CD4-positive, alpha-beta T cell treated with Interleukin-6 for 4 hours (primary cell): ENCODE results near the gene CCR9.

Experiments
- DNase-seq: peaks from one replicate; pipeline ENCODE4 v3.0.0-alpha.2; 2020; ENCODE audit warnings: mixed read lengths

CCR9 gene

GRCh38 chr3:45938864-45939263 is 52.5 kb downstream of the CCR9 start:
- peak; percentile 91 for DNase-seq

GRCh38 chr3:45939341-45939771 is 53.0 kb downstream of the CCR9 start:
- DNase-seq, result no peak

GRCh38 chr3:45940004-45940780 is 53.8 kb downstream of the CCR9 start:
- DNase-seq, result no peak

GRCh38 chr3:45940781-45941365 is 54.5 kb downstream of the CCR9 start:
- DNase-seq, result no peak

- DNase-seq, result no peak
Observed at GRCh38 chr3:45942051-45942825, 55.9 kb downstream of the CCR9 start.

DNA sequence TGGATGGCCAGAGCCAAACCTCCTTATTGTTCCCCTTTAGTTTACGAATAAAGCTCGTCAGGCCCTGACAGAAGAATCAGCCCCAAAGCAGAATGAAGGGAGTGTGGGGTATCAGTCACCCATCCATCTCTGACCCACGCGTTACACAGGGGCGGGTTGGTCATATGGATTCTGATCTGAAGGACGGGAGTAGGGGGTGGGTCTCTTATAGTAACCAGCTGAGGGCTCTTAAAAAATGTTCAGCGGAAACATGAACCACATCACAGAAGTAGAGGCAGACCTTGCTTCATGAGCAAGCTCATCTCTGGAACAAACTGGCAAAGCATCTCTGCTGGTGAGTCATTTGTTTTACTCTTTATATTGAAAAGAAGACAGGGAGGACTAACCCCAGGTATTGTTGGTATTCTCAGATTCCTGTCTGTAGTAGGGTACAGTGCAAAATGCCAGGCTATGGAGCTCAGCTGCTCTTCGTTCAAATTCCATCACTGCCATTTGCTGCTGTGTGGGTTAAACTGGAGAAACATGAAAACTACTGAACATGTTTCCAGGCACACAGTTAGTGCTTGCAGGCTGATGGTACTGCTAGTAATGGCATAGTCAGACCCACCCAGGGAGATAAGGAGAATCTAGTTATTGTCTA is 57.0 kb downstream of the CCR9 start, which contains the start of gene CXCR6:
TSS of gene CXCR6 (plus strand) at position 258 of the 640 bp plus-strand sequence. CDS start 3,018 bp downstream, outside the sequence.
- peak; percentile 57 for DNase-seq

DNA sequence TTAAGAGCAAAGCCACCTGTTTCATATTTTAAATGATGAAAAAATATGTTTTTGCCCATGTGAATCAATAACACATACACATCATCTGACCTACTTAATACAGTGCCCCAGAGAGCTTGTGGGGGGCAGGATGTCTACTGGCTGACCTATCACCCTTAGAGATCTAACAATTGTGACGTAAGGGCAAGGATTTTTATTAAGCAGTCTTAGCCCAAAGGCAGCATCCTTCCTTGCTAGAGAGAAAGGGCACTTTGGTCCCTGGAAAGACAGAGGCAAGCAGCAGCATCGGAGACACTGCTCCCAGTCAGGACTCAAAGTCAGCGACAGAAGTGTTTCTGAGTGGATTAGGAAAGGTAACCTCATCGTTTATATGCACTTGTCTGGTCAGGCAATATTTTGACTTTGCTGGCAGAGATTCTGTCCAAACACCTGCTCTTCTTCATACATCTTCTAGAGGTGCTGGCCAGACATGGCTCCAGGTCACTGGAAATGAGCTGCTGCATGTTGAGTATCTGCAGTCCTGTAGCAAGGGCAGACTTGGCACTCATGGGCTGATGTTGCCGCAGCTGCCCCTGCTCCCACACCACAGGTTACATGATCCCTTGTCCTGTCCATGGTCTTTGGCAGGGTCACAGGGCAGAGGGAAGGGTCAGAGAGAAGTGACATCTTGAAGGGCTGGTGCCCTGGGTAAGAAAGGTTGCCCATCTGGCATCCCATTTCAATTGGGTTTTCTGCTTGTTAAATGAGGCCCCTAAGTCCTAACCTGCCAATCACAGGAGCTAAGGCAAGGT is 58.7 kb downstream of the CCR9 start:
- DNase-seq, result peak; percentile 52

- DNase-seq, result no peak
Observed at GRCh38 chr3:45946307-45946706, 60.0 kb downstream of the CCR9 start.

DNA sequence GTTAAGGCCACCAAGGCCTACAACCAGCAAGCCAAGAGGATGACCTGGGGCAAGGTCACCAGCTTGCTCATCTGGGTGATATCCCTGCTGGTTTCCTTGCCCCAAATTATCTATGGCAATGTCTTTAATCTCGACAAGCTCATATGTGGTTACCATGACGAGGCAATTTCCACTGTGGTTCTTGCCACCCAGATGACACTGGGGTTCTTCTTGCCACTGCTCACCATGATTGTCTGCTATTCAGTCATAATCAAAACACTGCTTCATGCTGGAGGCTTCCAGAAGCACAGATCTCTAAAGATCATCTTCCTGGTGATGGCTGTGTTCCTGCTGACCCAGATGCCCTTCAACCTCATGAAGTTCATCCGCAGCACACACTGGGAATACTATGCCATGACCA is 60.5 kb downstream of the CCR9 start:
- DNase-seq, result no peak

DNA sequence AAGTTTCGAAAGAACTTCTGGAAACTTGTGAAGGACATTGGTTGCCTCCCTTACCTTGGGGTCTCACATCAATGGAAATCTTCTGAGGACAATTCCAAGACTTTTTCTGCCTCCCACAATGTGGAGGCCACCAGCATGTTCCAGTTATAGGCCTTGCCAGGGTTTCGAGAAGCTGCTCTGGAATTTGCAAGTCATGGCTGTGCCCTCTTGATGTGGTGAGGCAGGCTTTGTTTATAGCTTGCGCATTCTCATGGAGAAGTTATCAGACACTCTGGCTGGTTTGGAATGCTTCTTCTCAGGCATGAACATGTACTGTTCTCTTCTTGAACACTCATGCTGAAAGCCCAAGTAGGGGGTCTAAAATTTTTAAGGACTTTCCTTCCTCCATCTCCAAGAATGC is 61.0 kb downstream of the CCR9 start:
- no peak for DNase-seq

DNA sequence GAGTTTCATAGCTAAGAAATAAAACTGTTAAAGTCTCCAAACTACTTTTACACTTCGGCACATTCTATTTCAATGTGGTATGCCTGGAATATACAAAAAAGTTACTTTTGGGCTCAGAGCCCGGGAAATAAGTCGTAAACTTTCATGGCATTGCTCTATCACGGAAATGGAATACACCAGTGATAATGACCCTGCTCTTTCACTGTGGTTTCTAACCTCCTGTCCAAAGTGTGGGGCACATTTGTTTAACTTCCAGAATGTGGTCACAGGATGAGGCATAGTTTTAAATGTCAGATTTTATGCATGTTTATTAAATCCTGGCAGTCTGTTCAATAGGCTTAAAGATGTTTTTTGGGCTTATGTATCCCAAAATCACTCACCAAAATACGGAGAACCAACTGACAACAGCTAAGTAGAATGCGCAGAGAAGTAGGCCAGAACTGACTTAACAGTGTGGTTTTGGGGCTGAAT is 62.0 kb downstream of the CCR9 start:
- no peak for DNase-seq

GRCh38 chr3:45948881-45949280 is 62.5 kb downstream of the CCR9 start:
- no peak for DNase-seq

- no peak for DNase-seq
Observed at GRCh38 chr3:45949432-45949831, 63.1 kb downstream of the CCR9 start.

DNA sequence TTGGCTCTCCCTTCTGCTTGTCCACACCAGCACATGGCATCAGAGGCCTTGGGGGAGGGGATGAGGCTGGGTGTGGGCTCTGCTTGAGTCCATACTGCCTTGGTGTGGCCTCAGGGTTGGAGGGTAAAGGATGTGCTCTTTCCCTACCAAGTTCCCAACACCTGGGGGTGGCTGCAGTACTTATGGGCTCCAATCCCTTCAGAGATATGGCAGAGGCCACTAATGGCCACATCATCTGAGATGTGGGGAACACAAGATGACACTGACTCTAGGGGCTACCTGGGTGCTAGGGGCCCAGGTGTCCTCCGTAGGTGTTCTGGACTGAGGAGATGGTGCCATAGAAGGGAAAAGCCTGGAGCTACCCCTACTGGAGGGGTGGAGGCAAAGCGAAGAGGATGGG is 63.8 kb downstream of the CCR9 start:
- DNase-seq, result no peak

DNA sequence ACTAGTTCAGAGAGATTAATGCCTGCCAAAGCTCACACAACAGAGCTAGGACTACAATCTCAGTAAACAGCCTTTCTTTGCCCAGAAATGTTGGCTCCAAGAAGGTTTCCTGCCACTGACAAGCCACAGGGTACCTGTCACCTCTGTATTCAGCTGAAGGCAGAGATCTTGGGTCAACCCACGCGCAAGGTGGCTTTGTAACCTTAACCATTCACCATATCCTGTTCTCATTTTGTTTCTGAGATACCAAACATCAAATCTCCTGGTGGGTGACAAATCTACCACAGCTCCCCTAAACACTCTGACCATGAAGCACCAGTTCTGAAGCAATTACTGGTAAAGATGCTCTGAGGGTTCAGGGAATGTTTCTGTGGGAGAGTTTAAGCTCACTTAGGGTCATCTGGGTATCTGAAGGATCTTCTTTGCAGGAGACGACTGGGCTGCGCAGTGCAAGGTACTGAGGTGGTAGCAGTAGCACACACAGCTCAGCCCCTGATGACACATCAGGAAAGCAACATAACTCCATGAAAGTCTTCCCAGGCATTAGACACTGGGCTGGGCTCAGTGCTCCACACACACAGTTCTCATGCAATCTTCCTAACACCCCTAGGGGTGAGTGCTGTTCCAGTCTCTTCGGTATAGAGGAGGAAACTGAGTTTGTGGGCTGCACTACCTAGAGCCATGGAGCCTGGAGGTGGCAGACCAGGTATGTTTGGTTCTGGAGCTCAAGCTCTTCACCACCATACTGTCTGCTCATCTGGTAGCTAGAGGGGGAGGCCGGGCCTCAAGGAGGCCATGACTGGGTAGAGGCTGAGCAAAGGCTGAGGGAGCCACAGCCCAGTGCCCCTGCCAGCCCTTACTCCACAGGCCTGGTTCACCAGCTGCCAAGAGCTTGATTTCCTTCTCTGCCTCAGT is 64.6 kb downstream of the CCR9 start:
- DNase-seq, result peak; percentile 64

DNA sequence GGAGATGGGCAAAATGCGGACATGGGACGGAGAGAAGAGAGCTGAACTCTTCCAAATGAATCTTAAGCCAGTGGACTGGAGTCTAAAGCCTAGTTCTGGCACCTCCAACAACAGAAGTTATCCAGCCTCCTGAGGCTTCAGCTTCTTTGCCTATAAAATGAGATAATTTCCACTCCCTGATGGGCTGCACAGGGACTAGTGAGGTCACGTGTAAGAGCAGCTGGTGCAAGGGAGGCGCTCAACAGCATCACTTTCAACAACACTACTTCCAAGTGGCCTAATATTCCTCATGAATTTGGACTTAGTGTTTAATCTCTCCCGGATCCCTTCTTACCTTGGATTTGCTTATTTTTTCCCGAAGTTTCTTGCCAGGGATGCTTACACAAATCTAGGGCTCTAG is 65.6 kb downstream of the CCR9 start:
- DNase-seq, result no peak

- DNase-seq, result no peak
Observed at GRCh38 chr3:45952456-45952855, 66.1 kb downstream of the CCR9 start.
